Vagina (tissue), 2 donors: ENCODE data around the gene SCYGR5. TPM values are rescaled to one million over a fixed set of nuclear protein-coding genes. Genes with fewer than 3 reads are reported as not detected.

Source experiments
- DNase-seq, 2 donors: peaks; one replicate each; pipeline ENCODE4 v3.0.0-alpha.2; 2017; ENCODE audit errors: extremely low spot score in 2 of 2
- H3K27ac ChIP-seq: fragments of 200-600 bp; sonication (generic); one replicate; pipeline ENCODE4 v1.5.1; 2019
- H3K27me3 ChIP-seq: fragments of 200-600 bp; sonication (generic); one replicate; pipeline ENCODE4 v1.5.1; 2019
- H3K36me3 ChIP-seq, 2 donors: fragments of 200-600 bp; sonication (generic); one replicate each; pipeline ENCODE4 v1.5.1; 2017 to 2019
- H3K4me1 ChIP-seq: fragments of 200-600 bp; sonication (generic); one replicate; pipeline ENCODE4 v1.5.1; 2019
- H3K4me3 ChIP-seq, 2 donors: fragments of 200-600 bp; sonication (generic); 1 replicate in 1 of 2; 2 replicates in 1 of 2; pipeline ENCODE4 v1.5.1; 2016 to 2019
- H3K9me3 ChIP-seq: fragments of 200-600 bp; sonication (generic); one replicate; pipeline ENCODE4 v1.5.1; 2019
- CTCF ChIP-seq, 3 experiments: fragments of 450-650 bp in 2 of 3; fragments of 200-600 bp in 1 of 3; sonication (generic) in 1 of 3; IDR thresholded peaks; one replicate each; pipeline ENCODE4 v1.5.1; 2017 to 2019; ENCODE audit warnings: antibody characterized with exemption in 3 of 3, mild to moderate bottlenecking in 2 of 3, moderate library complexity in 2 of 3
- POLR2A ChIP-seq, 2 donors: fragments of 450-650 bp; IDR thresholded peaks; one replicate each; pipeline ENCODE4 v1.6.1; 2017; ENCODE audit warnings: antibody characterized with exemption in 2 of 2, mild to moderate bottlenecking in 2 of 2, moderate library complexity in 2 of 2
- POLR2AphosphoS5 ChIP-seq, 2 donors: sonication (generic); formaldehyde crosslinking; IDR thresholded peaks; one replicate each; pipeline ENCODE4 v1.9.0; 2017; ENCODE audit warnings: antibody characterized with exemption in 2 of 2, mild to moderate bottlenecking in 2 of 2, low read depth in 1 of 2; ENCODE audit not compliant: insufficient read depth in 1 of 2
- intact Hi-C: fragments of 100-400 bp; cut with DNase I; formaldehyde crosslinking; loops from one replicate; pipeline ENCODE4 v1.15.1; 2023
- total RNA-seq: library from RNA; depleted of rRNA; stranded (reverse); fragments of >200 nt; gene quantifications from one replicate; pipeline ENCODE4 v1.2.3, GENCODE V29; 2016

The SCYGR5 gene
- total RNA-seq, 1 donor from 2014 or later, result not detected

- no peak for DNase-seq
- no peaks in the 10 kb centered on the region for H3K27me3 ChIP-seq
- no peak for TF ChIP-seq POLR2A (IDR thresholded peaks at IDR 0.05)
- TF ChIP-seq CTCF (IDR thresholded peaks at IDR 0.05), result no peak
- no peak for TF ChIP-seq POLR2AphosphoS5 (IDR thresholded peaks at IDR 0.05; ENCODE audit: insufficient read depth in 1 of 2, low read depth in 1 of 2)
- no peaks in the 10 kb centered on the region for H3K9me3 ChIP-seq
- H3K27ac ChIP-seq, result no peak overlapping the region
- intact Hi-C loops, result loop anchor here (5.0 kb wide), 1 partner anchor 110 kb away; no protein-coding TSS in a partner anchor
- H3K4me1 ChIP-seq, result no peaks in the 10 kb centered on the region
- no peak overlapping the region for H3K4me3 ChIP-seq
- H3K36me3 ChIP-seq, result no peaks in the 10 kb centered on the region
These were observed 9.3 kb upstream of the SCYGR5 start for GRCh38 chr2:227657199-227657845.

- no peaks in the 10 kb centered on the region for H3K27me3 ChIP-seq
- intact Hi-C loops, result no loop called here
- no peaks in the 10 kb centered on the region for H3K4me1 ChIP-seq
- H3K27ac ChIP-seq, result no peak overlapping the region
- H3K36me3 ChIP-seq, result no peaks in the 10 kb centered on the region
- no peak overlapping the region for H3K4me3 ChIP-seq
- DNase-seq, result no peak
- no peaks in the 10 kb centered on the region for H3K9me3 ChIP-seq
- no peak for TF ChIP-seq CTCF (IDR thresholded peaks at IDR 0.05)
- TF ChIP-seq POLR2A (IDR thresholded peaks at IDR 0.05), result no peak
- TF ChIP-seq POLR2AphosphoS5 (IDR thresholded peaks at IDR 0.05; ENCODE audit: insufficient read depth in 1 of 2, low read depth in 1 of 2), result no peak
These were observed 5.5 kb upstream of the SCYGR5 start for GRCh38 chr2:227661025-227661649.

- H3K27me3 ChIP-seq, result no peaks in the 10 kb centered on the region
- TF ChIP-seq POLR2A (IDR thresholded peaks at IDR 0.05) (no peak), CTCF (IDR thresholded peaks at IDR 0.05) (no peak), POLR2AphosphoS5 (IDR thresholded peaks at IDR 0.05; ENCODE audit: insufficient read depth in 1 of 2, low read depth in 1 of 2) (no peak)
- intact Hi-C loops, result no loop called here
- no peaks in the 10 kb centered on the region for H3K36me3 ChIP-seq
- no peaks in the 10 kb centered on the region for H3K9me3 ChIP-seq
- H3K4me3 ChIP-seq, result no peak overlapping the region
- H3K4me1 ChIP-seq, result no peaks in the 10 kb centered on the region
- no peak for DNase-seq
- H3K27ac ChIP-seq, result no peak overlapping the region
These were observed 4.8 kb upstream of the SCYGR5 start for GRCh38 chr2:227661827-227662226.

- Histone ChIP-seq H3K36me3 (no peaks in the 10 kb centered on the region), H3K27ac (no peak overlapping the region), H3K27me3 (no peaks in the 10 kb centered on the region), H3K4me1 (no peaks in the 10 kb centered on the region), H3K4me3 (no peak overlapping the region), H3K9me3 (no peaks in the 10 kb centered on the region)
- intact Hi-C loops, result no loop called here
- TF ChIP-seq POLR2AphosphoS5 (IDR thresholded peaks at IDR 0.05; ENCODE audit: insufficient read depth in 1 of 2, low read depth in 1 of 2), result no peak
- no peak for TF ChIP-seq CTCF (IDR thresholded peaks at IDR 0.05)
- no peak for TF ChIP-seq POLR2A (IDR thresholded peaks at IDR 0.05)
- no peak for DNase-seq
These were observed 1.2 kb upstream of the SCYGR5 start for GRCh38 chr2:227665189-227665940.
